GM23338 (cell line): Measurements from ENCODE around the gene FBXL4. TPM values are rescaled to one million over a fixed set of nuclear protein-coding genes. Genes with fewer than 3 reads are reported as not detected.

Experiments used
- ATAC-seq: fragments of 200-7000 bp; cut with Tn5 transposase; 3 replicates; pipeline ENCODE4 v1.9.1; 2020
- DNase-seq: peaks from one replicate; pipeline ENCODE4 v3.0.0-alpha.2; 2015; ENCODE audit warnings: low spot score
- H2AFZ ChIP-seq: fragments of 200-600 bp; sonication (generic); 2 replicates; pipeline ENCODE4 v1.8.0; 2016; ENCODE audit warnings: antibody characterized with exemption, mild to moderate bottlenecking, moderate library complexity
- H3F3A ChIP-seq: fragments of 200-600 bp; sonication (generic); replicated peaks from 2 replicates; pipeline ENCODE4 v1.8.0; 2017; ENCODE audit warnings: antibody characterized with exemption, mixed run types, low read depth
- H3K27ac ChIP-seq: fragments of 200-600 bp; sonication (generic); 2 replicates; pipeline ENCODE4 v1.6.1; 2016; ENCODE audit warnings: low read depth
- H3K27me3 ChIP-seq: fragments of 200-600 bp; sonication (generic); 2 replicates; pipeline ENCODE4 v1.8.0; 2016; ENCODE audit warnings: mild to moderate bottlenecking, mixed run types, moderate library complexity; ENCODE audit not compliant: insufficient read depth
- H3K36me3 ChIP-seq: fragments of 200-600 bp; sonication (generic); 2 replicates; pipeline ENCODE4 v1.8.0; 2016; ENCODE audit warnings: mild to moderate bottlenecking; ENCODE audit not compliant: insufficient read depth
- H3K4me1 ChIP-seq: fragments of 200-600 bp; sonication (generic); 2 replicates; pipeline ENCODE4 v1.8.0; 2016; ENCODE audit warnings: mild to moderate bottlenecking, moderate library complexity; ENCODE audit not compliant: insufficient read depth
- H3K4me2 ChIP-seq: fragments of 200-600 bp; sonication (generic); 2 replicates; pipeline ENCODE4 v1.7.1; 2017; ENCODE audit warnings: mixed run types
- H3K4me3 ChIP-seq: fragments of 200-600 bp; sonication (generic); 2 replicates; pipeline ENCODE4 v1.6.1; 2016; ENCODE audit warnings: mixed run types
- H3K79me2 ChIP-seq: fragments of 200-600 bp; sonication (generic); replicated peaks from 2 replicates; pipeline ENCODE4 v1.8.0; 2017; ENCODE audit warnings: mild to moderate bottlenecking; ENCODE audit not compliant: insufficient read depth
- H3K9me2 ChIP-seq: fragments of 200-600 bp; sonication (generic); 2 replicates; pipeline ENCODE4 v1.8.0; 2017; ENCODE audit not compliant: insufficient read depth
- H4K20me1 ChIP-seq: fragments of 200-600 bp; sonication (generic); replicated peaks from 2 replicates; pipeline ENCODE4 v1.8.0; 2017; ENCODE audit warnings: mild to moderate bottlenecking; ENCODE audit not compliant: insufficient read depth
- H3K27ac Mint-ChIP-seq: 2 replicates; pipeline ENCODE4 v1.8.0; 2020; ENCODE audit warnings: inconsistent platforms, mild to moderate bottlenecking, moderate library complexity, mixed read lengths
- H3K27me3 Mint-ChIP-seq: 3 replicates; pipeline ENCODE4 v1.8.0; 2022; ENCODE audit warnings: low read depth, mild to moderate bottlenecking, moderate library complexity, mixed read lengths, inconsistent platforms; ENCODE audit not compliant: insufficient read depth, poor library complexity
- H3K36me3 Mint-ChIP-seq: 3 replicates; pipeline ENCODE4 v1.8.0; 2021; ENCODE audit warnings: low read depth, mild to moderate bottlenecking, inconsistent platforms, moderate library complexity, mixed read lengths
- H3K4me1 Mint-ChIP-seq: 3 replicates; pipeline ENCODE4 v1.8.0; 2020; ENCODE audit warnings: mild to moderate bottlenecking, inconsistent platforms, mixed read lengths
- H3K4me3 Mint-ChIP-seq: 3 replicates; pipeline ENCODE4 v1.8.0; 2021; ENCODE audit warnings: moderate library complexity, mild to moderate bottlenecking, inconsistent platforms, mixed read lengths
- H3K9me3 Mint-ChIP-seq: 3 replicates; pipeline ENCODE4 v1.8.0; 2020; ENCODE audit warnings: moderate library complexity, mild to moderate bottlenecking, inconsistent platforms, mixed read lengths
- CREB1 ChIP-seq: fragments of 250-450 bp; sonication (Bioruptor Pico); IDR thresholded peaks from 2 replicates; pipeline ENCODE4 v1.5.0; 2020; ENCODE audit warnings: low read depth, mild to moderate bottlenecking, moderate library complexity
- CTCF ChIP-seq, 2 experiments: fragments of 200-600 bp in 1 of 2; sonication (generic) in 1 of 2; conservative IDR thresholded peaks; 2 replicates each; pipeline versions ENCODE4 v1.5.1 to v1.6.1; 2016 to 2017; ENCODE audit warnings: antibody characterized with exemption in 2 of 2, low read depth in 2 of 2, mild to moderate bottlenecking in 2 of 2, moderate library complexity in 1 of 2
- ETS1 ChIP-seq: IDR thresholded peaks from 2 replicates; pipeline ENCODE4 v1.6.1; 2016; ENCODE audit warnings: antibody characterized with exemption
- EZH2 ChIP-seq: fragments of 200-600 bp; sonication (generic); IDR thresholded peaks from one replicate; pipeline ENCODE4 v1.8.0; 2017; ENCODE audit warnings: antibody characterized with exemption, mild to moderate bottlenecking, low read depth; ENCODE audit not compliant: unreplicated experiment
- EZH2phosphoT487 ChIP-seq: fragments of 200-600 bp; sonication (generic); IDR thresholded peaks from one replicate; pipeline ENCODE4 v1.8.1; 2018; ENCODE audit warnings: antibody characterized with exemption; ENCODE audit not compliant: unreplicated experiment
- JUNB ChIP-seq: IDR thresholded peaks from one replicate; pipeline ENCODE4 v1.6.1; 2016; ENCODE audit warnings: antibody characterized with exemption; ENCODE audit not compliant: unreplicated experiment
- NANOG ChIP-seq: IDR thresholded peaks from 2 replicates; pipeline ENCODE4 v1.6.1; 2016; ENCODE audit warnings: antibody characterized with exemption, borderline replicate concordance
- POLR2AphosphoS5 ChIP-seq: IDR thresholded peaks from 2 replicates; pipeline ENCODE4 v1.6.1; 2016; ENCODE audit warnings: antibody characterized with exemption, low read depth
- REST ChIP-seq: IDR thresholded peaks from one replicate; pipeline ENCODE4 v1.6.1; 2018; ENCODE audit warnings: antibody characterized with exemption; ENCODE audit not compliant: unreplicated experiment
- STAT1 ChIP-seq: IDR thresholded peaks from one replicate; pipeline ENCODE4 v1.6.1; 2016; ENCODE audit warnings: antibody characterized with exemption; ENCODE audit not compliant: unreplicated experiment
- ZNF331 ChIP-seq: fragments of 250-450 bp; sonication (Bioruptor Pico); IDR thresholded peaks from 2 replicates; pipeline ENCODE4 v1.5.0; 2020; ENCODE audit warnings: low read depth, mild to moderate bottlenecking, moderate library complexity
- ZNF462 ChIP-seq: fragments of 250-450 bp; sonication (Bioruptor Pico); IDR thresholded peaks from 2 replicates; pipeline ENCODE4 v1.5.0; 2020; ENCODE audit warnings: mild to moderate bottlenecking, moderate library complexity
- long read RNA-seq: library from polyadenylated mRNA; unstranded; transcript quantifications from one replicate; pipeline ENCODE4 v2.0.0, GENCODE V29; 2020; ENCODE audit not compliant: unreplicated experiment
- polyA plus RNA-seq: library from polyadenylated mRNA; unstranded; fragments of >200 nt; fragmentation: Nextera tagmentation; extraction: Ambion mirVana; gene quantifications from 2 replicates; pipeline ENCODE4 v1.2.1, GENCODE V29; 2016
- total RNA-seq: library from RNA; depleted of rRNA; stranded (reverse); fragments of >200 nt; shearing (Covaris generic); gene quantifications from 2 replicates; pipeline ENCODE4 v1.2.3, GENCODE V29; 2014; rRNA removed

FBXL4 gene
- total RNA-seq, result 16.9 and 23.4 TPM in 2 replicates
- polyA plus RNA-seq, result 6.8 and 8.5 TPM in 2 replicates
- long read RNA-seq, full-length matches to known transcripts, result 4 of 9 reads
- long read RNA-seq, partial matches to known transcripts, result 0 of 9 reads
- long read RNA-seq, other reads (novel, unspliced or antisense), result 5 of 9 reads

GRCh38 chr6:98947411-98948292 is at the start of gene FBXL4:
Gene FBXL4 (minus strand): TSS chr6:98947946. CDS start chr6:98926988, 20,958 bp downstream.
- no peaks in the 10 kb centered on the region for H3K27me3 ChIP-seq
- ATAC-seq (peak; percentile 94), DNase-seq (peak; percentile 95)
- peaks cover 44% of the 10 kb centered on the region for H3K79me2 ChIP-seq
- no peaks in the 10 kb centered on the region for H3K9me2 ChIP-seq
- no peaks in the 10 kb centered on the region for H3F3A ChIP-seq
- Mint-ChIP-seq H3K4me1 (peaks cover 14% of the 10 kb centered on the region), H3K27me3 (peaks cover 5% of the 10 kb centered on the region), H3K36me3 (peaks cover 15% of the 10 kb centered on the region), H3K4me3 (peak within 1 kb of the TSS; percentile 91), H3K27ac (peak within 1 kb of the TSS; percentile 96), H3K9me3 (peaks cover 10% of the 10 kb centered on the region)
- H4K20me1 ChIP-seq, result no peaks in the 10 kb centered on the region
- no peaks in the 10 kb centered on the region for H3K36me3 ChIP-seq
- H3K4me2 ChIP-seq, result peak within 1 kb of the TSS; percentile 97
- H3K27ac ChIP-seq, result peak within 1 kb of the TSS; percentile 76; the same call in 1 of the 2 replicates
- peak within 1 kb of the TSS; percentile 85 for H3K4me3 ChIP-seq
- H2AFZ ChIP-seq, result peak within 1 kb of the TSS; percentile 100
- no peak for TF ChIP-seq STAT1
- TF ChIP-seq ETS1, result no peak
- TF ChIP-seq NANOG, result no peak
- TF ChIP-seq ZNF462 (CRISPR knock-in tag), result peak; percentile 59; the same call in 1 of the 2 replicates
- TF ChIP-seq POLR2AphosphoS5, result peak; percentile 76
- TF ChIP-seq JUNB, result no peak
- TF ChIP-seq CREB1 (CRISPR knock-in tag), result peak; percentile 41; the same call in 1 of the 2 replicates
- no peak for TF ChIP-seq ZNF331 (CRISPR knock-in tag)
- no peak for TF ChIP-seq CTCF (conservative IDR thresholded peaks at IDR 0.05; ENCODE audit: low read depth in 2 of 2)
- TF ChIP-seq REST, result no peak
- TF ChIP-seq EZH2, result no peak
- no peak for TF ChIP-seq EZH2phosphoT487
- peaks cover 13% of the 10 kb centered on the region for H3K4me1 ChIP-seq
